Uterus (tissue), 4 donors: ENCODE results near the gene ADARB2. TPM values are rescaled to one million over a fixed set of nuclear protein-coding genes. Genes with fewer than 3 reads are reported as not detected.

Source experiments
- DNase-seq, 2 donors: peaks; one replicate each; pipeline ENCODE4 v3.0.0-alpha.2; 2019 to 2020
- H3K27ac ChIP-seq, 2 donors: fragments of 200-600 bp; sonication (generic); 1 replicate in 1 of 2; 2 replicates in 1 of 2; pipeline ENCODE4 v1.5.1; 2016 to 2018
- H3K27me3 ChIP-seq, 2 donors: fragments of 200-600 bp; sonication (generic); one replicate each; pipeline ENCODE4 v1.5.1; 2018 to 2019; ENCODE audit warnings: control low read depth in 1 of 2
- H3K36me3 ChIP-seq, 2 donors: fragments of 200-600 bp; sonication (generic); one replicate each; pipeline ENCODE4 v1.5.1; 2019; ENCODE audit warnings: control low read depth in 1 of 2
- H3K4me1 ChIP-seq, 2 donors: fragments of 200-600 bp; sonication (generic); one replicate each; pipeline ENCODE4 v1.5.1; 2018 to 2019; ENCODE audit warnings: control low read depth in 1 of 2
- H3K4me3 ChIP-seq, 2 donors: fragments of 200-600 bp; sonication (generic); 1 replicate in 1 of 2; 2 replicates in 1 of 2; pipeline ENCODE4 v1.5.1; 2018 to 2019; ENCODE audit warnings: mild to moderate bottlenecking in 1 of 2
- H3K9me3 ChIP-seq, 2 donors: fragments of 200-600 bp; sonication (generic); one replicate each; pipeline ENCODE4 v1.5.1; 2019; ENCODE audit warnings: control low read depth in 1 of 2
- CTCF ChIP-seq, 4 experiments: fragments of 200-600 bp in 2 of 4; fragments of 450-650 bp in 2 of 4; sonication (generic) in 2 of 4; IDR thresholded peaks; one replicate each; pipeline ENCODE4 v1.5.1; 2016 to 2019; ENCODE audit warnings: antibody characterized with exemption in 4 of 4, mild to moderate bottlenecking in 2 of 4, moderate library complexity in 1 of 4
- POLR2A ChIP-seq, 2 donors: fragments of 450-650 bp; IDR thresholded peaks; one replicate each; pipeline ENCODE4 v1.6.1; 2016; ENCODE audit warnings: antibody characterized with exemption in 2 of 2, mild to moderate bottlenecking in 1 of 2, moderate library complexity in 1 of 2
- intact Hi-C: fragments of 100-400 bp; cut with DNase I; formaldehyde crosslinking; loops from one replicate; pipeline ENCODE4 v1.15.1; 2023; ENCODE audit warnings: low total_unique reads
- total RNA-seq, 4 donors: library from RNA; depleted of rRNA in 3 of 4; stranded (reverse); fragments of >200 nt in 3 of 4; gene quantifications; one replicate each; pipeline versions ENCODE4 v1.1.0 to v1.2.4, GENCODE V29; 2014 to 2023
- donor health status: DM: yes; HTN: yes; CAD: no.

Gene ADARB2
- total RNA-seq, 4 donors from 2014 or later: 0.76 to 2.6 (median 2.0) TPM; not detected in 1

- Histone ChIP-seq H3K4me1 (no peaks in the 10 kb centered on the region), H3K4me3 (no peak overlapping the region), H3K27me3 (no peaks in the 10 kb centered on the region), H3K9me3 (no peaks in the 10 kb centered on the region), H3K36me3 (no peaks in the 10 kb centered on the region), H3K27ac (no peak overlapping the region)
- TF ChIP-seq CTCF (IDR thresholded peaks at IDR 0.05) (no peak), POLR2A (IDR thresholded peaks at IDR 0.05) (no peak)
- intact Hi-C loops: no loop called here
- DNase-seq: no peak
These were observed 284.5 kb downstream of the ADARB2 start for GRCh38 chr10:1452777-1453176.

GRCh38 chr10:1451941-1452340, 285.4 kb downstream of the ADARB2 start:
- Histone ChIP-seq H3K4me3 (no peak overlapping the region), H3K27ac (no peak overlapping the region), H3K4me1 (no peaks in the 10 kb centered on the region), H3K27me3 (no peaks in the 10 kb centered on the region), H3K9me3 (no peaks in the 10 kb centered on the region), H3K36me3 (no peaks in the 10 kb centered on the region)
- intact Hi-C loops: no loop called here
- no peak for DNase-seq
- no peak for TF ChIP-seq CTCF (IDR thresholded peaks at IDR 0.05)
- no peak for TF ChIP-seq POLR2A (IDR thresholded peaks at IDR 0.05)

GRCh38 chr10:1451362-1451888, 285.9 kb downstream of the ADARB2 start:
- Histone ChIP-seq H3K36me3 (no peaks in the 10 kb centered on the region), H3K27ac (no peak overlapping the region), H3K4me3 (no peak overlapping the region), H3K27me3 (no peaks in the 10 kb centered on the region), H3K4me1 (no peaks in the 10 kb centered on the region), H3K9me3 (no peaks in the 10 kb centered on the region)
- intact Hi-C loops: no loop called here
- DNase-seq: no peak
- no peak for TF ChIP-seq POLR2A (IDR thresholded peaks at IDR 0.05)
- no peak for TF ChIP-seq CTCF (IDR thresholded peaks at IDR 0.05)

GRCh38 chr10:1449572-1450205, 287.6 kb downstream of the ADARB2 start:
- no peaks in the 10 kb centered on the region for H3K4me1 ChIP-seq
- H3K36me3 ChIP-seq: no peaks in the 10 kb centered on the region
- H3K4me3 ChIP-seq: no peak overlapping the region
- no peaks in the 10 kb centered on the region for H3K27me3 ChIP-seq
- TF ChIP-seq CTCF (IDR thresholded peaks at IDR 0.05) (no peak), POLR2A (IDR thresholded peaks at IDR 0.05) (no peak)
- intact Hi-C loops: no loop called here
- DNase-seq: no peak
- no peak overlapping the region for H3K27ac ChIP-seq
- no peaks in the 10 kb centered on the region for H3K9me3 ChIP-seq

- no peak overlapping the region for H3K27ac ChIP-seq
- no peaks in the 10 kb centered on the region for H3K36me3 ChIP-seq
- no peak for TF ChIP-seq CTCF (IDR thresholded peaks at IDR 0.05)
- TF ChIP-seq POLR2A (IDR thresholded peaks at IDR 0.05): no peak
- H3K9me3 ChIP-seq: no peaks in the 10 kb centered on the region
- intact Hi-C loops: no loop called here
- no peaks in the 10 kb centered on the region for H3K4me1 ChIP-seq
- no peaks in the 10 kb centered on the region for H3K27me3 ChIP-seq
- no peak for DNase-seq
- no peak overlapping the region for H3K4me3 ChIP-seq
These were observed 288.3 kb downstream of the ADARB2 start for GRCh38 chr10:1449021-1449420.
